IPS-NIHi7 (cell line): Measurements from ENCODE around the gene TRIM16.
"Not testable (repeated sequence)": the region's sequence is repeated elsewhere in the genome, so short reads cannot be mapped to it uniquely, and the experiment has no call there.

ENCODE experiments used
- DNase-seq: peaks from one replicate; pipeline ENCODE4 v3.0.0; 2012; ENCODE audit warnings: mixed read lengths; ENCODE audit errors: extremely low spot score

TRIM16 gene

GRCh38 chr17:15615850-15616249 is 68.3 kb downstream of the TRIM16 start:
- DNase-seq = not testable (repeated sequence)

- not testable (repeated sequence) for DNase-seq
Observed at GRCh38 chr17:15613111-15613510, 71.0 kb downstream of the TRIM16 start.

GRCh38 chr17:15592960-15593359 is 91.2 kb downstream of the TRIM16 start:
- not testable (repeated sequence) for DNase-seq

GRCh38 chr17:15591986-15592385 is 92.1 kb downstream of the TRIM16 start:
- DNase-seq = not testable (repeated sequence)

- not testable (repeated sequence) for DNase-seq
Observed at GRCh38 chr17:15590844-15591243, 93.3 kb downstream of the TRIM16 start.

GRCh38 chr17:15589544-15590536 is 94.3 kb downstream of the TRIM16 start:
- DNase-seq = not testable (repeated sequence)

- not testable (repeated sequence) for DNase-seq
Observed at GRCh38 chr17:15588017-15588416, 96.1 kb downstream of the TRIM16 start.

GRCh38 chr17:15583313-15583712 is 100.8 kb downstream of the TRIM16 start:
- DNase-seq = not testable (repeated sequence)

- DNase-seq = not testable (repeated sequence)
Observed at GRCh38 chr17:15581462-15581861, 102.6 kb downstream of the TRIM16 start.
